ENCODE results near the gene ALDH1L1. TPM values are rescaled to one million over a fixed set of nuclear protein-coding genes. Genes with fewer than 3 reads are reported as not detected.
A peak's percentile ranks its signal among the peaks of the same experiment; 100 is the strongest.

The ALDH1L1 gene
- total and polyA plus RNA-seq, 2 experiments from 2014 or later = 1.0 to 1.3 TPM

DNA sequence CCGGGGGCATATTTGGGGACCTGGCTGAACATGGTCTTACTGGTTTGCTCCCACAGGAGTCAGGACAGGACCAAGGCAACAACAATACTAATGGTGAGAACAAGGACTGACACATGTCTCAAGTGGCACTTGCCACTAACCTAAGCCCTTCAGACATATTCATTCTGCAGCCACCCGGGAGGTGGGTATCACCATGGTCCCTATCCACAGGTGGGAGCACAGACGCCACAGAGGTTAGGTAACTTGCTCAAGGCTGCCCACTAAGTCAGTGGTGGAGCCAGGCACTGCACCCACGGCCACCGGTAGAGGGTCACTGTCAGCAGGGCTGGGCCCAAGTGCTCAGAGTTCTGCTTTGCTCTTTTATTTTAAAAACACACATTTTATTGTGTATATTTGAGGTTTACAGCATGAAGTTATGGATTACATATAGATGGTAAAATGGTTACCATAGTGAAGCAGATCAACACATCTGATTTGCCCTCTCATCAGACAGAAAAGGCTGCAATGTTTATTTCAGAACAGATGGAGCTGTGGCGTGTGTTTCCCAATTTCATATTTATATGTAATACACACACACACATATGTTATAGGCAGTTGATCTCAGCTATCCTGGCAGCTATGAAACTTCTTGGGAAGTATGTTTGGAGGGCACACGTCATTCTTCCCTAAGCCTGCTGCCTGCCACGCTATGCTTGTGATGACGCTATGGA is 66.5 kb downstream of the ALDH1L1 start:
- Histone ChIP-seq H3K4me1 (ENCODE audit: insufficient read depth) (no peaks in the 10 kb centered on the region), H3F3A (replicated peaks; ENCODE audit: low read depth) (no peaks in the 10 kb centered on the region), H3K79me2 (replicated peaks; ENCODE audit: insufficient read depth) (no peaks in the 10 kb centered on the region), H3K27me3 (ENCODE audit: insufficient read depth) (no peaks in the 10 kb centered on the region), H3K9me2 (ENCODE audit: insufficient read depth) (no peaks in the 10 kb centered on the region), H3K4me3 (no peak overlapping the region), H2AFZ (no peak overlapping the region), H3K36me3 (ENCODE audit: insufficient read depth) (no peaks in the 10 kb centered on the region), H3K4me2 (no peak overlapping the region), H3K27ac (ENCODE audit: low read depth) (no peak overlapping the region), H4K20me1 (replicated peaks; ENCODE audit: insufficient read depth) (no peaks in the 10 kb centered on the region)
- no peak overlapping the region for H3K4me3 Mint-ChIP-seq
- DNase-seq (ENCODE audit: low spot score) (peak; percentile 58), ATAC-seq (peak; percentile 98)
- H3K4me1 Mint-ChIP-seq = no peaks in the 10 kb centered on the region; the same call in 2 of the 3 replicates
- no peak for TF ChIP-seq EZH2phosphoT487 (IDR thresholded peaks at IDR 0.05; ENCODE audit: unreplicated experiment)
- TF ChIP-seq, protein P1, sequence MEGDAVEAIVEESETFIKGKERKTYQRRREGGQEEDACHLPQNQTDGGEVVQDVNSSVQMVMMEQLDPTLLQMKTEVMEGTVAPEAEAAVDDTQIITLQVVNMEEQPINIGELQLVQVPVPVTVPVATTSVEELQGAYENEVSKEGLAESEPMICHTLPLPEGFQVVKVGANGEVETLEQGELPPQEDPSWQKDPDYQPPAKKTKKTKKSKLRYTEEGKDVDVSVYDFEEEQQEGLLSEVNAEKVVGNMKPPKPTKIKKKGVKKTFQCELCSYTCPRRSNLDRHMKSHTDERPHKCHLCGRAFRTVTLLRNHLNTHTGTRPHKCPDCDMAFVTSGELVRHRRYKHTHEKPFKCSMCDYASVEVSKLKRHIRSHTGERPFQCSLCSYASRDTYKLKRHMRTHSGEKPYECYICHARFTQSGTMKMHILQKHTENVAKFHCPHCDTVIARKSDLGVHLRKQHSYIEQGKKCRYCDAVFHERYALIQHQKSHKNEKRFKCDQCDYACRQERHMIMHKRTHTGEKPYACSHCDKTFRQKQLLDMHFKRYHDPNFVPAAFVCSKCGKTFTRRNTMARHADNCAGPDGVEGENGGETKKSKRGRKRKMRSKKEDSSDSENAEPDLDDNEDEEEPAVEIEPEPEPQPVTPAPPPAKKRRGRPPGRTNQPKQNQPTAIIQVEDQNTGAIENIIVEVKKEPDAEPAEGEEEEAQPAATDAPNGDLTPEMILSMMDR (conservative IDR thresholded peaks at IDR 0.05; ENCODE audit: low read depth in 2 of 2) = peak; percentile 42 to 48
- H3K9me3 Mint-ChIP-seq = no peaks in the 10 kb centered on the region; the same call in 2 of the 3 replicates
- H3K36me3 Mint-ChIP-seq (ENCODE audit: low read depth) = peaks cover 2% of the 10 kb centered on the region; the same call in 1 of the 3 replicates
- H3K27me3 Mint-ChIP-seq (ENCODE audit: insufficient read depth, low read depth, poor library complexity) = peaks cover 5% of the 10 kb centered on the region
- H3K27ac Mint-ChIP-seq = no peak overlapping the region

DNA sequence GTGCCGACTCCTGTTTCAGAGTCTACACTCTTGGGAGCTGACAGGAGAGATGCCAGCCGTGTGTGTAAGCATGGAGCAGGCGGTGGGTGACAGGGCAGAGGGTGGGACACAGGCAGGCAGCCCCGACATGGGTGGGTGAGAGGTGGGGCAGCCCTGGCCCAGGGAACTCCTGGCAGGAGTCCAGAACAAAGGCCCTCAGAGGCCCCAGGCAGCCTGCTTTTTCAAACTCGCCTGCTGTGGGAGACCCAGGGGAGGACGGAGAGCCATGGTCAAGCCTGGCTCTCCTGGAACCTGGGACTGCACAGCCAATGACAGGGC is 67.2 kb downstream of the ALDH1L1 start:
- Histone ChIP-seq H3K27me3 (ENCODE audit: insufficient read depth) (no peaks in the 10 kb centered on the region), H3K79me2 (replicated peaks; ENCODE audit: insufficient read depth) (no peaks in the 10 kb centered on the region), H3F3A (replicated peaks; ENCODE audit: low read depth) (no peaks in the 10 kb centered on the region), H3K36me3 (ENCODE audit: insufficient read depth) (no peaks in the 10 kb centered on the region), H3K9me2 (ENCODE audit: insufficient read depth) (no peaks in the 10 kb centered on the region), H3K4me3 (no peak overlapping the region), H2AFZ (no peak overlapping the region), H3K4me1 (ENCODE audit: insufficient read depth) (no peaks in the 10 kb centered on the region), H4K20me1 (replicated peaks; ENCODE audit: insufficient read depth) (no peaks in the 10 kb centered on the region), H3K4me2 (no peak overlapping the region), H3K27ac (ENCODE audit: low read depth) (no peak overlapping the region)
- peaks cover 5% of the 10 kb centered on the region for H3K27me3 Mint-ChIP-seq (ENCODE audit: insufficient read depth, low read depth, poor library complexity)
- H3K27ac Mint-ChIP-seq = no peak overlapping the region
- no peaks in the 10 kb centered on the region for H3K9me3 Mint-ChIP-seq
- H3K36me3 Mint-ChIP-seq (ENCODE audit: low read depth) = no peaks in the 10 kb centered on the region
- no peaks in the 10 kb centered on the region for H3K4me1 Mint-ChIP-seq
- DNase-seq (ENCODE audit: low spot score) (no peak), ATAC-seq (no peak)
- no peak overlapping the region for H3K4me3 Mint-ChIP-seq
- TF ChIP-seq EZH2phosphoT487 (IDR thresholded peaks at IDR 0.05; ENCODE audit: unreplicated experiment) = no peak
- TF ChIP-seq POLR2AphosphoS5 (IDR thresholded peaks at IDR 0.05; ENCODE audit: low read depth) = no peak
- TF ChIP-seq CREB1 (CRISPR knock-in tag; IDR thresholded peaks at IDR 0.05; ENCODE audit: low read depth) = no peak
- TF ChIP-seq EZH2 (IDR thresholded peaks at IDR 0.05; ENCODE audit: low read depth, unreplicated experiment) = no peak
- TF ChIP-seq ZNF331 (CRISPR knock-in tag; IDR thresholded peaks at IDR 0.05; ENCODE audit: low read depth) = no peak
- TF ChIP-seq, protein P2, sequence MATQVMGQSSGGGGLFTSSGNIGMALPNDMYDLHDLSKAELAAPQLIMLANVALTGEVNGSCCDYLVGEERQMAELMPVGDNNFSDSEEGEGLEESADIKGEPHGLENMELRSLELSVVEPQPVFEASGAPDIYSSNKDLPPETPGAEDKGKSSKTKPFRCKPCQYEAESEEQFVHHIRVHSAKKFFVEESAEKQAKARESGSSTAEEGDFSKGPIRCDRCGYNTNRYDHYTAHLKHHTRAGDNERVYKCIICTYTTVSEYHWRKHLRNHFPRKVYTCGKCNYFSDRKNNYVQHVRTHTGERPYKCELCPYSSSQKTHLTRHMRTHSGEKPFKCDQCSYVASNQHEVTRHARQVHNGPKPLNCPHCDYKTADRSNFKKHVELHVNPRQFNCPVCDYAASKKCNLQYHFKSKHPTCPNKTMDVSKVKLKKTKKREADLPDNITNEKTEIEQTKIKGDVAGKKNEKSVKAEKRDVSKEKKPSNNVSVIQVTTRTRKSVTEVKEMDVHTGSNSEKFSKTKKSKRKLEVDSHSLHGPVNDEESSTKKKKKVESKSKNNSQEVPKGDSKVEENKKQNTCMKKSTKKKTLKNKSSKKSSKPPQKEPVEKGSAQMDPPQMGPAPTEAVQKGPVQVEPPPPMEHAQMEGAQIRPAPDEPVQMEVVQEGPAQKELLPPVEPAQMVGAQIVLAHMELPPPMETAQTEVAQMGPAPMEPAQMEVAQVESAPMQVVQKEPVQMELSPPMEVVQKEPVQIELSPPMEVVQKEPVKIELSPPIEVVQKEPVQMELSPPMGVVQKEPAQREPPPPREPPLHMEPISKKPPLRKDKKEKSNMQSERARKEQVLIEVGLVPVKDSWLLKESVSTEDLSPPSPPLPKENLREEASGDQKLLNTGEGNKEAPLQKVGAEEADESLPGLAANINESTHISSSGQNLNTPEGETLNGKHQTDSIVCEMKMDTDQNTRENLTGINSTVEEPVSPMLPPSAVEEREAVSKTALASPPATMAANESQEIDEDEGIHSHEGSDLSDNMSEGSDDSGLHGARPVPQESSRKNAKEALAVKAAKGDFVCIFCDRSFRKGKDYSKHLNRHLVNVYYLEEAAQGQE (IDR thresholded peaks at IDR 0.05; ENCODE audit: unreplicated experiment) = no peak
- TF ChIP-seq ZNF462 (CRISPR knock-in tag; IDR thresholded peaks at IDR 0.05) = no peak
- no peak for TF ChIP-seq STAT1 (IDR thresholded peaks at IDR 0.05; ENCODE audit: unreplicated experiment)
- no peak for TF ChIP-seq NANOG (IDR thresholded peaks at IDR 0.05; ENCODE audit: borderline replicate concordance)
